ENCODE data around the gene UIMC1. TPM values are rescaled to one million over a fixed set of nuclear protein-coding genes. Genes with fewer than 3 reads are reported as not detected.
"Not testable (repeated sequence)": the region's sequence is repeated elsewhere in the genome, so short reads cannot be mapped to it uniquely, and the experiment has no call there.

UIMC1 gene
- total RNA-seq, 1 donor from 2014 or later, result 24.5 TPM

GRCh38 chr5:176986280-176986679 lies 20.3 kb downstream of the UIMC1 start:
- DNase-seq (ENCODE audit: low read depth), result no peak

GRCh38 chr5:176985516-176985915 lies 21.1 kb downstream of the UIMC1 start:
- DNase-seq (ENCODE audit: low read depth), result no peak
- Histone ChIP-seq H3K27me3 (ENCODE audit: control insufficient read depth, insufficient read depth, low read length) (no peaks in the 10 kb centered on the region), H3K36me3 (ENCODE audit: control insufficient read depth, insufficient read depth, low read length) (peaks cover 5% of the 10 kb centered on the region), H3K4me3 (ENCODE audit: low read depth, low read length) (no peak overlapping the region)
- no peak for FAIRE-seq
- TF ChIP-seq CTCF (IDR thresholded peaks at IDR 0.05; ENCODE audit: insufficient read depth, low read length, severe bottlenecking), result no peak

More at GRCh38 chr5:176986280-176986679, 20.3 kb downstream of the UIMC1 start:
- Histone ChIP-seq H3K4me3 (ENCODE audit: low read depth, low read length) (no peak overlapping the region), H3K27me3 (ENCODE audit: control insufficient read depth, insufficient read depth, low read length) (no peaks in the 10 kb centered on the region), H3K36me3 (ENCODE audit: control insufficient read depth, insufficient read depth, low read length) (peaks cover 3% of the 10 kb centered on the region)
- TF ChIP-seq CTCF (IDR thresholded peaks at IDR 0.05; ENCODE audit: insufficient read depth, low read length, severe bottlenecking), result no peak
- no peak for FAIRE-seq

GRCh38 chr5:176984176-176984575 lies 22.4 kb downstream of the UIMC1 start:
- H3K4me3 ChIP-seq (ENCODE audit: low read depth, low read length); DNase-seq (ENCODE audit: low read depth); H3K36me3 ChIP-seq (ENCODE audit: control insufficient read depth, insufficient read depth, low read length); FAIRE-seq; H3K27me3 ChIP-seq (ENCODE audit: control insufficient read depth, insufficient read depth, low read length): not testable (repeated sequence)

- H3K27me3 ChIP-seq (ENCODE audit: control insufficient read depth, insufficient read depth, low read length); FAIRE-seq; H3K36me3 ChIP-seq (ENCODE audit: control insufficient read depth, insufficient read depth, low read length); DNase-seq (ENCODE audit: low read depth); H3K4me3 ChIP-seq (ENCODE audit: low read depth, low read length): not testable (repeated sequence)
Observed at GRCh38 chr5:176983593-176983992, 23.0 kb downstream of the UIMC1 start.

- not testable (repeated sequence) for FAIRE-seq; H3K27me3 ChIP-seq (ENCODE audit: control insufficient read depth, insufficient read depth, low read length); H3K36me3 ChIP-seq (ENCODE audit: control insufficient read depth, insufficient read depth, low read length); H3K4me3 ChIP-seq (ENCODE audit: low read depth, low read length); DNase-seq (ENCODE audit: low read depth)
Observed at GRCh38 chr5:176983112-176983511, 23.5 kb downstream of the UIMC1 start.

- Histone ChIP-seq H3K4me3 (ENCODE audit: low read depth, low read length) (no peak overlapping the region), H3K27me3 (ENCODE audit: control insufficient read depth, insufficient read depth, low read length) (no peaks in the 10 kb centered on the region), H3K36me3 (ENCODE audit: control insufficient read depth, insufficient read depth, low read length) (peaks cover 7% of the 10 kb centered on the region)
- no peak for FAIRE-seq
- no peak for TF ChIP-seq CTCF (IDR thresholded peaks at IDR 0.05; ENCODE audit: insufficient read depth, low read length, severe bottlenecking)
- no peak for DNase-seq (ENCODE audit: low read depth)
Observed at GRCh38 chr5:176980818-176981217, 25.8 kb downstream of the UIMC1 start.

- DNase-seq (ENCODE audit: low read depth), result no peak
- H3K36me3 ChIP-seq (ENCODE audit: control insufficient read depth, insufficient read depth, low read length), result peaks cover 8% of the 10 kb centered on the region
Observed at GRCh38 chr5:176979669-176980068, 26.9 kb downstream of the UIMC1 start.

More at GRCh38 chr5:176979669-176980068, 26.9 kb downstream of the UIMC1 start:
- Histone ChIP-seq H3K4me3 (ENCODE audit: low read depth, low read length) (no peak overlapping the region), H3K27me3 (ENCODE audit: control insufficient read depth, insufficient read depth, low read length) (no peaks in the 10 kb centered on the region)
- FAIRE-seq, result no peak
- TF ChIP-seq CTCF (IDR thresholded peaks at IDR 0.05; ENCODE audit: insufficient read depth, low read length, severe bottlenecking), result no peak

All from bronchial epithelial cell (primary cell).